ENCODE measurements around the gene KLF16.

DNA sequence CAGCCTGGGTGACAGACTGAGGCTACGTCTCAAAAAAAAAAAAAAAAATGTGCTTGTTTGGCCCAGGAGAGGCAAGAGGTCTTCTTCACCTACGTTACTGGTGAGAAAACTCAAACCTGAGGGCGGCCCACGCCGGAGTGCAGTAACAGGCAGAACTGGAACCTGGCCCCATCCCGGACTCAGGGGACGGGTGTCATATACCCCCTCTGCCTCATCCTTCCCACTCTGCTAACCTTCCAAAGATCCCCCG is 41.4 kb upstream of the KLF16 start:
- no peak for TF ChIP-seq GATA2 (IDR thresholded peaks at IDR 0.05; ENCODE audit: low read depth, low read length)
- no peak for TF ChIP-seq GATA3 (IDR thresholded peaks at IDR 0.05; ENCODE audit: low read depth, low read length)
